Stimulated activated CD8-positive, alpha-beta memory T cell treated with anti-CD3 and anti-CD28 coated beads, Interleukin-12 subunit alpha, Interleukin-12 subunit beta, amount 100 ng/mL, for 24 hours (primary cell): ENCODE results near the gene AMDHD2.

Experiments used
- DNase-seq: peaks from one replicate; pipeline ENCODE4 v3.0.0-alpha.2; 2020; ENCODE audit errors: extremely low read depth

Gene AMDHD2

DNA sequence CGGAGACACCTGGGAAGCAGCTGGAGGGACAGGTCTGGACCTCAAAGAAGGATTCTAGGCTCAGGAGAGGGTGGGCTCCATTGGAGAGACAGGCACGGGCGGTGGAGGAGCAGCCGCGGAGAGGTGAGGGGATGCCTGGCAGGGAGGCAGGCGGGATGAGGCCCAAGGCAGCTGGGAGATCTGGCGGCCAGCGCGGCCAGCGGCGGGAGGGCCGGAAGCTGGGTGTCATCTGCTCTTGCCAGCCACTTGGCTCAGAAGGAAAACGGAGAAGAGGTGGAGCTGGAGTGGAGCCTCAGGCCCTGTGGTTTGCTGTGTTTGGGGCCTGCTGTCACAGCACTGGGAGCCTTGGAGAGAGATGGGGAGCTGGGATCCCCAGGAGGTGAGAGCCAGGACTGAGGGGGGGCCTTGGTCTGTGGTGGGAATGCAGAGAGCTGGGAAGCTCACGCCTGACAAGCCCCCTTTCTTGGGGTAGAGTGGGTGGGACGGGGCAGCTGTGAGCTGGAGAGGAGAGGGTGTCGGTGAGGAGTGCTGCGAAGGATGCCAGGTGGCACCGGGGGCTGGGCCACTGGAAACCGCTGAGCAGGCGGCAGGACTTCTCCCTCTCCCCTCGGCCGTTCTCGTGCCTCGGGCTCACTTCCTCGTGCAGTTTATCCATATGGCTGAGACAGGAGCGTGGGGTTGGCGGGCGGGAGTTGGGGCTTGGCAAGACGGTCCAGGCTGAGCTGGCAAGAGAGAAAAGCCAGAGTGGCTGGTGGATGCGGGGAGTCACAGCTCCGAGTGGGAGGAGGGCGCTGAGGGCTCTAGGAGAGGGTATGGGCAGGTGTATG, 37.2 kb upstream of the AMDHD2 start:
- no peak for DNase-seq

DNA sequence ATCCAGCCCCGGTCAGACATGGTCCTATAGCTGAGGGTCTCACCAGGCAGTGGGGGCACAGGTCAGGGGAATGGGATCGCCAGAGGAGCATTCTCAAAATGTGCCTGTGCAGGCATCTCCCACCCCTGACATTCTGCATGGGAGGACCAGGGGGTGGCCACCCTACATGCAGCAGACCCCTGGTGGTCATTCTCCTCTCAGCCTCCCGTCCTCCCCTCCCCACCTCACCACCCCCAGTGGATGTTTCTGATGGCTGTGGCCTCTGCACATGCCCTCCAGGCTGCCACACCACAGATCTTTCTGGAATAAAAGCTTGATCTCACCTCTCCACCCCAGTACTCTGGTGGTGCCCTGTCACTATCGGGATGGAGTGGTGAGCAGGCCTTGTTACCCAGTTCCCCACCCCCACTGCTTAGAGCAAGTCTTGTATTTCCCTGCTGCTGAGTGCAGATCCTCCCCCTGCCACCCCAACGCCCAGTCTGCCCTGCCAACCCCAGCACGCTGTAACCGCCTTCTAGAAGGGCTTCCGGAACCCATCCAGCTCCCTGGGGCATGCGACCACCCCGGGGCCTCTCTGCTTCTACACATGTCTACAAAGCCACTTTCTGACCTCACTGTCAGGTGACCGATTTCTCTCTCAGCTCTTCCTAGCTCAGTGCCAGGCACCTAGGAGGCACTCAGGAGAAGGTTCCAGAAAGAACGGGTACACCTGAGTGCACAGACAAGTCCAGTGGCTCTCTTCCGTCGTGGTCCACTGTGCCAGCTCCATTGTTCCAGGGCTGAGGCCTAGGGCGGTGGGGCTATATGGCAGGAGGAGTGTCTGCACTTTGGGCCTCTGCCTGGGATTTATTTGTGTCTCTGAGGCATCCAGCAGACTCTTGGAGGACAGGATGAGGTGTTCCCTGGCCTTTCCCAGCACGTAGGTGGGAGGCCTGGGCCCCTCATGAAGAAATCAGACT, 36.0 kb upstream of the AMDHD2 start:
- no peak for DNase-seq

DNA sequence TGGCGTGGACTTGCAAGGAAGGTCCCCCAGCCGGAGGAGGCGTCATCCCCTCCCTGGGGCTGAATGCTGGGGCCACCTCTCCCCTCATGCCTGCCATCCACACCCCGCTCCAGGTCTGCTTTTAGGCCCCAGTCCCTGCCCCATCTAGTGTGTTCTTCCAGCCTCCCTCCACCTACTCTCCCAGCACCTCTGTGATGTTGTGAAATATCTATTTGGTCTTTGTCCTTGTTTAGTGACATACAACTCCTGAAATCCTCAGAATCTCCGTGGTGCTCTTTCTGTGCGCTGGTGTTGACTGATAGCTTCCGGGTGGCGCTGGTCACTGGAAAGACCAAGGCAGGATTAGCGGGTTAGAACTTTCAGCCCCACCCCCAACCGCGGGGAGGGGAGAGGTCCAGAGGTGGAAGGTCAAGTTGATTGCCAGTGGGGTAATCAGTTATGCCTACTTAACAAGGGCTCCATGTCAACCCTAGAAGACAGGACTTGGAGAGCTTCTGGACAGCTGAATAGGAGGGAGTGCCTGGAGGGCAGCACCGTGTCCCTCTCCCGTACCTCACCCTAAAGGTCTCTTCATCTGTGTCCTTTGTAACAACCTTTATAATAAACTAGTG, 35.2 kb upstream of the AMDHD2 start:
- DNase-seq = no peak

DNA sequence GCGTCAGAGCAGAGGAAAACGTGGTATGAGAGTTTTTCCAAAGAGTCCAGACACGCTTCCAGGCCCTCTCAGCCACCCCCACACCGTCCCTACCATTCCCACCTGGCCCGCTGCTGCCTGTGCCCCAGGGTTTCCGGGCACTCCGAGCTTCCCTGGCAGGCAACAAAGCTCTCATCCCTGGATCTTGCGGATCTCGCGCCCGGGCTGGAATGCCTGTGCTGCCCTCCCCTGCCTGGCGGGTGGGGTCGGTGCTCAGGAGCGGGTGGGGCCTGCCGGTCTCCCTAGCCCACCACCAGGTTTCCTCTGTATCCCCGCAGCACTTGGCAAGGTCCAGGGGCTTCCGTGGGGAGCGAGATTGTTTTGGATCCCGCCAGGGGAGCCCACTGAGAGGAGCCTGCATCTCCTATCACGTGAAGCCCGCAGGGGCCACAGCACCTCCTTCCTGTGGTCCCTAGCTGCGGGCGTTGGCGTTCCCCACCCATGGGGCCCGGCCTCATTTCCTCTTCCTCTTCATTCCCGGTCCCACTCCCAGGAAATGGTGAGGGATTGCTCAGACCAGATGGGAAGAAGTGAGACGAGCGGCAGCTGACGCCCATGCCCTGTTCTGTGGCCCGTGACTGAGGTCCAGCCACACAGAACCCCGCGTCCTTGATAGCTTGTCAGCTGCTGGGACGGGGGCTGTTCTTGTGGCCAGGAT, 34.2 kb upstream of the AMDHD2 start:
- DNase-seq = no peak

DNA sequence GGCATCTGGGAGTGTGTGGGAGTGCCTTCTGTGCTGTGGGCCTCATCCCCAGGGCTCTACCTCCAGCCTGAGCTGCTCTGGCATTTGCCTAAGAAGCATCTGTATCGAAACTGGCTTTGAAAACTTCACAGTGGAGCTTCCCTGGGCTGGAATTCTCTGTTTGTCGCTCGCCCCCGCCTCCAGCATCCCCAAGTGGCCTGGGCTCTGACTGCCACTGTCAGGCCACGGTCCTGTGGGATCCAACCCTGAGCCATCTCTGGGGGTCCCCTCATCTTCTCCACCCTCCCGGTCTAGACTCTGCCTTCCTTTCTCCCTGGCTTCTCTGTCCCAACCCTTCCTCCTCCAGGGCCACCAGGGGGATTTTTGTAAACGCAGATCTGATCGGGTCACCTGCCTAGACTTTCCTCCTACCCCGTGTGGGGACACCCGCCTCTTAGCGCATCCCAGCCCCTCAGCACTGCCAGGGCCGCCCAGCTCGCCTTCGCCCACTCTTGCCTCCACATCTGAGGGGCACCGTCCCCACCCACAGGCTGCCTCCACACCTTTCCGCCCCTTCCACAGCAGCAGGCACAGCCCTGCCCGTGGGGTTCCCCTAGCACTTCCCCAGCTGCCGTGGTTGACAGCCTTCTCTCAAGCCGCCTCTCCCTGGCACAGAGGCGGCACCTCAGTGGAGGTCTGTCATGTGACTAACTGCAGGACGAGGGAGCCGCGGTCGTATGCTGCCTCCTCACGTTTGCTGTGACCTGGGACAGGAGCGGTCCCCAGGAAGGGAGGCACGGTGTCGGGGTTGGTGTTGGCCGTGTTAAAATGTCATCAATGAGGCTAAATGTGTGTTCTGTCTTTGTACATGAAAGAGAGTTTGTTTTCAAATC, 33.3 kb upstream of the AMDHD2 start:
- no peak for DNase-seq

DNA sequence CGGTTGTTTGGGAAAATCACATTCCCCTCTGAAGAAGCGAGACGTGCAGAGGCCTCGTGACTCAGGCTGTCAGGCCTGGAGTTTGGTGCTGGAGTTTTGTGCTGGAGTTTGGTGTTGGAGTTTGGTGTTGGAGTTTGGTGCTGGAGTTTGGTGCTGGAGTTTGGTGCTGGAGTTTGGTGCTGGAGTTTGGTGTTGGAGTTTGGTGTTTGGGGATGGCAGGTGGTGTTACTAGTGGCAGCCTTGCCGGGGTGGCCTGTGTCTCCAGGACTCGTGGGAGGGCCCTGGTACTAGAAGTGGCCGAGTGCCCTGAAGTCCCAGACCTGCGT, 32.7 kb upstream of the AMDHD2 start:
- DNase-seq = no peak

DNA sequence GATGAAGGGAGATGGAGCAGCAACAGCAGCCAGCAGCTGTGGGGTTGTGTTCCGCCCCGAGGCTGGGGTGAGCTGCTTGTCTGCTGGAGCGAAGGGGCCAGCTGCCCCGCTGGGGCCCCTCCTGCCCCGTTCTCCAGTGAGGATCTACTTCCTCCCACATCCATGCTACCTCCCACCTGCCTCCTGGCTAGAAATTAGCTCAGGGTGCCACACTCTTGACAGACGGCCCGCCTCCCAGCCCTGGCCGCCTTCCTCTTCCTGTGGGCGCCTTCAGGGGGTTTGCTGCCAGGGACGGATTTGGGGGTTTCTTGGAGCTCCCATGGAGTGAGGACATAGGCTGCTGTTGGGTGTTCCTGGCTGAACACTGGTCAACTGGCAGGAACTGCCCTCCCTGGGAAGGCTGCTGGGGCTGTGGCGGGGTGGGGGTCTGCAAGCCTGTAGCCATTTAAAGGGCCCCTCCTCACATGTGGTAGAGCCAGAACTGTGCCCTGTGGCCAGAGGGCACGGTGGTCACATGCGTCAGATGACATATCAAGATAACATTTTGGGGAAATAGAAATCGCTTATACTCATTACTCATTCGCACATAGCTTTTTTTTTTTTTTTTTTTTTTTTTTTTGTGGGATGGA, 32.2 kb upstream of the AMDHD2 start:
- no peak for DNase-seq

DNA sequence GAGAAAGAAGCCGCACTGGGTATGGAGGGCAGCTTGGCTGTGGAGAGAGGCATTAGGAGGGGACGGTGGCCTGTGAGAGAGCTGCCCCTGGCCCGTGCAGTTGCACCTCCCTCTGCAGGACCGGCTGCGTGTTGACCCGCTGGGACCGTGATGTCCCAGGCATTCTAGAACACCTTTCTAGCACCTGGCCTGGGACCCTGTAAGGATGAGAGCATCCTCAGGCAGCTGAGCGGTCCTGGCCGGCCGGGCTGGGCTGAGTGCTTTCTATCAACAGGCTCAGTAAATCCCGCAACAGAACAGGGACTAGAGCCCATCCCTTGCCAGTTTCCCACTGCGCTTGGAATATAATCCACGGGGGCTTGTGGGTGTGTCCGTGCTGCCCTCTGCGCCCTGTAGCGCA, 30.6 kb upstream of the AMDHD2 start:
- DNase-seq = no peak

DNA sequence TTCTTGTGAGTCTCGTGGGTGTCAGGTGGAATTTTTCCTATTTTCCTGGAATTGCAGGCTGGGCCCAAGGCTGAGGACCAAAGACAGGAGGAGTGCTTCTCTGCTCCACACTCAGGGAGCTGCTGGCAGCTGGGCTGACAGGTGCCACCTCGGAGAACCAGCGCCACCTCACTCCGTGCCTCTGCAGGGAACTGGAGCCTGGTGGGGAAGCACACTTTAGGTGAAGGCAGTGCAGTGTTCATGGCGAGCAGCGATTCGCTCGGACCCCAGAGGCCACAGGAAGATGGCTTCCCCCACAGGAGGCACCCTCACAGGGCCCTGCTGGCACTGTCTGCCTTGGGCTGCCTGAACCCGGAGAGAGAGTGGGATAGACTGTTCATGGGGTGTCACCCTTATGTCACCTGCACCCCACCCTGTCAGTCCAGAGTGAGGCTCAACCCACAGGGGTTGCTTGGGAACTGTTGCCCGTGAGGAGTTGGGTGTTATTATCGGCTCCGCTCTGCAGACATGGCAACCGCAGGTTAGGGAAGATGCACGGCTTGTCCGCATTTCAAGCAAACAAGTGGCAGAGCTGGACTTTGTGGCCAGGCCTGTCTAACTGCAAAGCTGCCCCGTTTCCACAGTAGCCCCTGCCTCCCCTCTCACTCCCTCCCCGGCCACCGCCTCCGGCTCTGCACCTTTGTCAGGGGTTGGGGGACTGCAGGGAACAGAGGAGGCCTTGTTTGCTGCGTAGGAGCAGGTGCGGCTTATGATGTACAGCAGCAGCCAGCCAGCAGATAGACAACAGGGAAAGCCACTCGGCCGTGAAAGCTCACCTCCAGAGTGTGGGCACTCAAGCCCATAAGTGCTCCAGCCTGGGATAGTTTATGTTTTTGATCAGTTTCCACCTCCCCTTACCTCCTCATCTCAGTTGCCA, 29.7 kb upstream of the AMDHD2 start:
- no peak for DNase-seq

DNA sequence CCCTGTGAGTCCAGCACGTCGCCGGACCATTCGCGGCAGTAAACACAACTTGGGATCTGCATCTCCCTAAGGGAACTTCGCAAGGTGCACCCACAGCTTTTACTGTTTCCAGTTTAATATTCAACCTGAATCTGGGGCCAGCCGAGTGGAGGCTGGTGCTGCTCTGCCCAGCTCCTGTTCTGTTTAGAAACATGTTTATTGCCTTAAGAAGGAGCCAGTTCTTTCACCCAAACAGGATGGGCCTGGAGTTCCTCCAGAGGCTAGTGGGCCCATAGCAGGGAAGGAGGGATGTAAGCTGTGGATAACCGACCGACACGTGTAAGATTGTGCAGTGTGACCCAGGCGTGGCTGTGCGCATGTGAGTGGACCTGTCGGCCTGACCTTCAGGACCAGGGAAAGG, 27.9 kb upstream of the AMDHD2 start:
- DNase-seq = no peak

DNA sequence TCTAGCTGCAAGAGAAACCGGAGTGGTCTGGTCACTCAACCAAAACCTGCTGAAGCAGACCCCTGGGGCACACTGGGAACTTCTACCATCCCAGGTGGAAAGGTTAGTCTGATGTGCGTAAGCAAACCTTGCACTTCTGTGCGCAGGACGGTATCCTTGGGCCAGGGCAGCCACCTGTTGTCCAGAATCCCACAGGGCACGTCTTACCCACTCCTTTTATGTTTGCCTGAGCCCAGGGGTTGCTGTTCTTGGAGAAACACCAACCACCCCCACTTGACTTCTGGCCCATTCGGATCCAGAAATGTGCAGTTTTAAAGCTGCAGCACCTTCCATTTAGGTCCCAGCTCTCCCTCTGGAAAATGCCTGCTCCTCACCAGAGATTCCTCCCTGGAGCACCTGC, 26.6 kb upstream of the AMDHD2 start:
- DNase-seq = no peak

DNA sequence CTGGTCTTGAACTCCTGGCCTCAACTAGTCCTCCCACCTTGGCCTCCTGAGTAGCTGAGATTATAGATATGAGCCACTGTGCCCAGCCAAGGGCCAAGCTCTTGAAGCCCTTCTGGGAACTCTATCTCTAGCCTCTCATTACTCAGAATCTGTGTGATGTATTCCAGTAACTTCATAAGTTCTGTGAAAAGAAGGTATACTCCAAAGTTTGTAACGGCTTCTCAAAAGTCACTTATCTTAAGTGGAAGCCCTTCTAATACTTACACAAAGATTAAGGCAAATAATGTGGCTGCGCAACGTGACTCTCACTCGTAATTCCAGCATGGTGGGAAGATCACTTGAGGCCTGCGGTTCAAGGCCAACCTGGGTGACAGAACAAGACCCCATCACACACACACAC, 25.6 kb upstream of the AMDHD2 start:
- no peak for DNase-seq

DNA sequence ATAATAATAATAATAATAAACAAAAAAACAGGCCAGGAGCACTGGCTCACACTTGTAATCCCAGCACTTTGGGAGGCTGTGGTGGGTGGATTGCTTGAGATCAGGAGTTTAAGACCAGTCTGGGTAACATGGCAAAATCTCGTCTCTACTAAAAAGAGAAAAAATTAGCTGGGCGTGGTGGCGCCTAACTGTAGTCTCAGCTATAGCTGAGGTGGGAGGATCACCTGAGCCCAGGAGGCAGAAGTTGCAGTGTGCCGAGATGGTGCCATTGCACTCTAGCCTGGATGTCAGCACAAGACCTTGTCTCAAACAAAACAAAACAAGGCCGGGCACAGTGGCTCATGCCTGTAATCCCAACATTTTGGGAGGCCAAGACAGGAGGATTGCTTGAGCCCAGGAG, 25.1 kb upstream of the AMDHD2 start:
- no peak for DNase-seq

DNA sequence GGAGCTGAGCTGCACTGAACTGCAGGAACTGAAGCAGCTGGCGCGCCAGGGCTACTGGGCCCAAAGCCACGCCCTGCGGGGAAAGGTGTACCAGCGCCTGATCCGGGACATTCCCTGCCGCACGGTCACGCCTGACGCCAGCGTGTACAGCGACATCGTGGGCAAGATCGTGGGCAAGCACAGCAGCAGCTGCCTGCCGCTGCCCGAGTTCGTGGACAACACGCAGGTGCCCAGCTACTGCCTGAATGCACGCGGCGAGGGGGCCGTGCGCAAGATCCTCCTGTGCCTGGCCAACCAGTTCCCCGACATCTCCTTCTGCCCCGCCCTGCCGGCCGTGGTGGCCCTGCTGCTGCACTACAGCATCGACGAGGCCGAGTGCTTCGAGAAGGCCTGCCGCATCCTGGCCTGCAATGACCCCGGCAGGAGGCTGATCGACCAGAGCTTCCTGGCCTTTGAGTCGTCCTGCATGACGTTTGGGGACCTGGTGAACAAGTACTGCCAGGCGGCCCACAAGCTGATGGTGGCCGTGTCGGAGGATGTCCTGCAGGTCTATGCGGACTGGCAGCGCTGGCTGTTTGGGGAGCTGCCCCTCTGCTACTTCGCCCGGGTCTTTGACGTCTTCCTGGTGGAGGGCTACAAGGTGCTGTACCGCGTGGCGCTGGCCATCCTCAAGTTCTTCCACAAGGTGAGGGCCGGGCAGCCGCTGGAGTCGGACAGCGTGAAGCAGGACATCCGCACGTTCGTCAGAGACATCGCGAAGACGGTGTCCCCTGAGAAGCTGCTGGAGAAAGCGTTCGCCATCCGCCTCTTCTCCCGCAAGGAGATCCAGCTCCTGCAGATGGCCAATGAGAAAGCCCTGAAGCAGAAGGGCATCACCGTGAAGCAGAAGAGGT, 23.7 kb upstream of the AMDHD2 start:
- no peak for DNase-seq

DNA sequence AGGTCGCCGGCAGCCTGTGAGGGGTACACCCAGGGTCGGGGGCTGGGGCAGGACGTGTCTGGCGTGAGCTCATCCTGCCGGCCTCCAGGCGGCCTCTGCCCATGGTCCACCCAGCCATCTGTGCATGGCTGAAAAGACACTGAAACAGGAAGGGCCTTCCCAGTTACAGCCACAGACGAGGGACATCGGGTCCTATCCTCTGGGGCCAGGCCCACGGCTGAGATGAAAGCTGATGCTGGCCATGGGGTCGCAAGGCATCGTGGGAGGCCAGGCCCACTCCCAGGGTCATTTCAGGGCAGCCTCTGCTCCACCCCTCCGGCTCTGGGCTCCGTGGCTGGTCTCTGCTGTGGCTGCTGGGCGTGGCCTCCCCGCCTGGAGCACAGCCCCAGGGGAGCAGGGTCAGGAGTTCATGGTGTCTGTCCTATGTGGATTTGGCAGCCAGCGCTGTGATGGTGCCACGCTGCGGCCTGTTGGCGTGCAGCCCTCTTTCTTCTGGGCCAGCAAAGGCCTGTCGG, 23.0 kb upstream of the AMDHD2 start:
- DNase-seq = no peak

DNA sequence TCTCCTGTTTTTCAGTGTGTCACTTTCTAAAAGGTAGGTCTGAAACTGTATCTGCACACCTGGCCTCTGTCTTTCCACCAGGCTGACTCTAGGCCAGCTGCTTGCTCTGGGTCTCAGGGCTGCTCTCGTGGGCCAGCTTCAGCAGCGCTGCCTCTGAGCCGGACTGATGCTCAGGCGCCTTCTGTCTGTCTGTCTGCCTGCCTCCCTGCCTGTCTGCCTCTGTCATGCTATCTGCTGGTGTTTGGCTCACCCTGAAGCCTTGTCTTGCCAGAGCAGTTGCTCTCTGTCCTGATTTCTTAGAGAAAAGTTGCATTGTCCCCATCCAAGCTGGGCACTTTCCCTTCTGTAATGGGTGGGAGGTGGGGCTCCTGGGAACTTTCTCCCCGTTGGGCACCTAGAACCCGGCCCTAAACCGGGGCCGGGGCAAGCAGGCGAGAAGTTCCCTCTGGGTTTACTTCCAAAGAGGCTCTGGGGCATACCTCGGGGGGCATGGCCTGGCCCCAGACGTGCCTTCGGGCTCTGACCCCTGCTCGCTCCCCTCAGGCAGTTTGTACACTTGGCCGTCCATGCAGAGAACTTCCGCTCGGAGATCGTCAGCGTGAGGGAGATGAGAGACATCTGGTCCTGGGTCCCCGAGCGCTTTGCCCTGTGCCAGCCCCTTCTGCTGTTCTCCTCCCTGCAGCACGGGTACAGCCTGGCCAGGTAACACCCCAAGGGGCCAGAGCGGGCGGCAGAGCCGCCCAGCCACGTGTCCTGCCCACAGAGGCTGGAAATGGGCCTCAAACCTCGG, 22.3 kb upstream of the AMDHD2 start:
- no peak for DNase-seq

DNA sequence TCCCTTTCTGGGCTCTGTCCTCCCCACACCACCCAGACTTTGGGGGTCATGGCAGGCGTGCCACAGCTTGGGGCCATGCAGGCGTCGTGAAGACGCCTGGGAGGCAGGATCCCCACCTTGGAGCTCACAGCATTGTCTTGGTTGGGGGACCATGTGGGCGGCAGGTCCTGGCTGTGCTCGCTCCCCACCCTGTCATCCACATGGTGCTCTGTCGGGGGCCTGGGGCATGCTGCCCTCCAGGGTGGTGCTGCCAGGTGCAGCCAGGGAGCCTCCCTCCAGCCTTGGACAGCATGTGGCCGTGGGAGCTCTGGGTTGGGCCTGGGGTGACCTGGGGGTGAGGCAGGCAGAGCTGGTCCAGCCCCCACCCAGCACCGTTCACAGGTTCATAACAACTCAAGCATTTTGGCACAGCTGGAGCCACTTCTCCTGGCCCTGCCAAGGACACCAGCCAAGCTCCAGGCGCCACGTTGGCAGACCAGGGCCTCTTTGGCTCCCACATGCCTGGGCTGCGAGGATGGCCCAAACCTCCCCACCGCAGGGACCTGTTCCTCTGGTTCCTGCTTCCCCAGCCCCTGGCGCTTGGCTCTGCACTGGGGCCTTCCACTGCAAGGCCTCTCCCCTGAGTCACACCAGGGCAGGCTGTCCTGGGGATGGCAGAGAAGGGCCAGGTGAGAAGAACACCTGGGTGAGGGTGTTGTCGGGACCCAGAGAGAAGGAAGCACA, 21.5 kb upstream of the AMDHD2 start:
- DNase-seq = no peak
